ENCODE measurements around the gene MAP3K1. TPM values are rescaled to one million over a fixed set of nuclear protein-coding genes. Genes with fewer than 3 reads are reported as not detected.
"Not testable (repeated sequence)": the region's sequence is repeated elsewhere in the genome, so short reads cannot be mapped to it uniquely, and the experiment has no call there.

MAP3K1 gene
- total RNA-seq, 1 donor from 2014 or later: 10.4 TPM

DNA sequence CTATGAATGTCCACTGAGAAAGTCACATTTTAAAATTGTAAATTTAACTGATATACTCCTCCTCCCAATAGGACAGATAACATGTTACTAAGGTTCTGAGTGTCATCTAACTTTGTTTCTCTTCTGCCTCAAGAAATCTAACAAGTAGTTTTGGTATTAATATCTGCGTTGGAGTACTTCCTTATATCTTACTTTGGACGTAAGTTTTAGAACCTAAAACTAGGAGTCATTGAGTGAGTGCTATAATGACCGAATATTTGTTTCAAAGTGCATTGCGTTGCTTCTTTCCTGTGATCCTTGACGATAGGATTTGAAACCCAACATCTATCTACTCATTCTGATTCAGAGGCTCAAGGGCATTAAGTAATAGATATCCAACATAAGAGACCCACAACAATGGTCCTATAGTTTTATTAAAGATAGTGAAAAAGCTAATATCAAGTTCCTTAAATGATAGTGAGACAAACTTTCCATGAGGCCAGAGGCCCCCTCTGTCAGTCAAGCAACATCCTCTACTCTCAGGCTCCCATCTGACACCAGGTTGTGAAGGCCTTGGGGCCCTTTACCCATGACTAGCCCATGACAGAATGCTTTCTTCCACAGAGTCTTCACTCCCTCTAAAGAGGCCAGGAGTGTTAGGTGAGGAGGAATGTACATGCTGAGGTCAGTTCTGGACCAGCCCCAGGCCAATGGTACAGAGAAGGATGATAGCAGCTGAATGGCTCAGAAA lies 45.3 kb upstream of the MAP3K1 start:
- TF ChIP-seq CTCF (IDR thresholded peaks at IDR 0.05; ENCODE audit: insufficient read depth, low read depth, low read length): no peak
- TF ChIP-seq EZH2 (IDR thresholded peaks at IDR 0.05; ENCODE audit: insufficient read depth, low read length): no peak
- Histone ChIP-seq H3K4me1 (ENCODE audit: insufficient read depth, low read length) (no peaks in the 10 kb centered on the region), H3K4me2 (ENCODE audit: low read length) (no peak overlapping the region), H2AFZ (ENCODE audit: low read depth, low read length) (no peak overlapping the region), H3K27me3 (ENCODE audit: insufficient read depth, low read length) (no peaks in the 10 kb centered on the region), H4K20me1 (ENCODE audit: insufficient read depth, low read length) (no peaks in the 10 kb centered on the region), H3K4me3 (ENCODE audit: insufficient read depth, low read depth, low read length) (no peak overlapping the region), H3K79me2 (ENCODE audit: insufficient read depth, low read length) (no peaks in the 10 kb centered on the region), H3K9me3 (ENCODE audit: insufficient read depth, low read depth, low read length) (no peaks in the 10 kb centered on the region), H3K9ac (ENCODE audit: low read length) (no peak overlapping the region), H3K36me3 (ENCODE audit: insufficient read depth, low read length) (no peaks in the 10 kb centered on the region), H3K27ac (ENCODE audit: low read depth, low read length) (no peak overlapping the region)
- no peak overlapping the region for H3K27ac Mint-ChIP-seq (ENCODE audit: unreplicated experiment)
- no peaks in the 10 kb centered on the region for H3K9me3 Mint-ChIP-seq (ENCODE audit: unreplicated experiment)
- no peak overlapping the region for H3K4me3 Mint-ChIP-seq (ENCODE audit: unreplicated experiment)
- no peak for DNase-seq (ENCODE audit: low read depth)
- H3K27me3 Mint-ChIP-seq (ENCODE audit: low read depth, unreplicated experiment): peaks cover 32% of the 10 kb centered on the region
- no peak for FAIRE-seq
- H3K4me1 Mint-ChIP-seq (ENCODE audit: low read depth, unreplicated experiment): no peaks in the 10 kb centered on the region
- no peaks in the 10 kb centered on the region for H3K36me3 Mint-ChIP-seq (ENCODE audit: low read depth, unreplicated experiment)

- Histone ChIP-seq H3K4me1 (ENCODE audit: insufficient read depth, low read length) (no peaks in the 10 kb centered on the region), H3K4me2 (ENCODE audit: low read length) (no peak overlapping the region), H4K20me1 (ENCODE audit: insufficient read depth, low read length) (no peaks in the 10 kb centered on the region), H3K4me3 (ENCODE audit: insufficient read depth, low read depth, low read length) (no peak overlapping the region), H3K9ac (ENCODE audit: low read length) (no peak overlapping the region), H3K9me3 (ENCODE audit: insufficient read depth, low read depth, low read length) (no peaks in the 10 kb centered on the region), H3K27ac (ENCODE audit: low read depth, low read length) (no peak overlapping the region), H3K27me3 (ENCODE audit: insufficient read depth, low read length) (no peaks in the 10 kb centered on the region), H3K79me2 (ENCODE audit: insufficient read depth, low read length) (no peaks in the 10 kb centered on the region), H3K36me3 (ENCODE audit: insufficient read depth, low read length) (no peaks in the 10 kb centered on the region), H2AFZ (ENCODE audit: low read depth, low read length) (no peak overlapping the region)
- TF ChIP-seq EZH2 (IDR thresholded peaks at IDR 0.05; ENCODE audit: insufficient read depth, low read length): no peak
- no peak for TF ChIP-seq CTCF (IDR thresholded peaks at IDR 0.05; ENCODE audit: insufficient read depth, low read depth, low read length)
- Mint-ChIP-seq H3K27ac (ENCODE audit: unreplicated experiment) (no peak overlapping the region), H3K4me3 (ENCODE audit: unreplicated experiment) (no peak overlapping the region), H3K9me3 (ENCODE audit: unreplicated experiment) (peaks cover 4% of the 10 kb centered on the region), H3K27me3 (ENCODE audit: low read depth, unreplicated experiment) (peaks cover 26% of the 10 kb centered on the region), H3K4me1 (ENCODE audit: low read depth, unreplicated experiment) (no peaks in the 10 kb centered on the region), H3K36me3 (ENCODE audit: low read depth, unreplicated experiment) (no peaks in the 10 kb centered on the region)
- FAIRE-seq (no peak), DNase-seq (ENCODE audit: low read depth) (no peak)
These were observed 42.6 kb upstream of the MAP3K1 start for GRCh38 chr5:56772767-56773166.

GRCh38 chr5:56774957-56775356 lies 40.4 kb upstream of the MAP3K1 start:
- Histone ChIP-seq H3K79me2 (ENCODE audit: insufficient read depth, low read length) (no peaks in the 10 kb centered on the region), H3K27me3 (ENCODE audit: insufficient read depth, low read length) (no peaks in the 10 kb centered on the region), H3K36me3 (ENCODE audit: insufficient read depth, low read length) (no peaks in the 10 kb centered on the region), H2AFZ (ENCODE audit: low read depth, low read length) (no peak overlapping the region), H3K9me3 (ENCODE audit: insufficient read depth, low read depth, low read length) (no peaks in the 10 kb centered on the region), H4K20me1 (ENCODE audit: insufficient read depth, low read length) (no peaks in the 10 kb centered on the region), H3K27ac (ENCODE audit: low read depth, low read length) (no peak overlapping the region), H3K4me2 (ENCODE audit: low read length) (no peak overlapping the region), H3K4me3 (ENCODE audit: insufficient read depth, low read depth, low read length) (no peak overlapping the region), H3K4me1 (ENCODE audit: insufficient read depth, low read length) (no peaks in the 10 kb centered on the region), H3K9ac (ENCODE audit: low read length) (no peak overlapping the region)
- Mint-ChIP-seq H3K4me1 (ENCODE audit: low read depth, unreplicated experiment) (no peaks in the 10 kb centered on the region), H3K9me3 (ENCODE audit: unreplicated experiment) (peaks cover 10% of the 10 kb centered on the region), H3K27me3 (ENCODE audit: low read depth, unreplicated experiment) (peaks cover 18% of the 10 kb centered on the region), H3K36me3 (ENCODE audit: low read depth, unreplicated experiment) (no peaks in the 10 kb centered on the region), H3K4me3 (ENCODE audit: unreplicated experiment) (no peak overlapping the region), H3K27ac (ENCODE audit: unreplicated experiment) (no peak overlapping the region)
- no peak for TF ChIP-seq EZH2 (IDR thresholded peaks at IDR 0.05; ENCODE audit: insufficient read depth, low read length)
- TF ChIP-seq CTCF (IDR thresholded peaks at IDR 0.05; ENCODE audit: insufficient read depth, low read depth, low read length): no peak
- DNase-seq (ENCODE audit: low read depth) (no peak), FAIRE-seq (no peak)

DNA sequence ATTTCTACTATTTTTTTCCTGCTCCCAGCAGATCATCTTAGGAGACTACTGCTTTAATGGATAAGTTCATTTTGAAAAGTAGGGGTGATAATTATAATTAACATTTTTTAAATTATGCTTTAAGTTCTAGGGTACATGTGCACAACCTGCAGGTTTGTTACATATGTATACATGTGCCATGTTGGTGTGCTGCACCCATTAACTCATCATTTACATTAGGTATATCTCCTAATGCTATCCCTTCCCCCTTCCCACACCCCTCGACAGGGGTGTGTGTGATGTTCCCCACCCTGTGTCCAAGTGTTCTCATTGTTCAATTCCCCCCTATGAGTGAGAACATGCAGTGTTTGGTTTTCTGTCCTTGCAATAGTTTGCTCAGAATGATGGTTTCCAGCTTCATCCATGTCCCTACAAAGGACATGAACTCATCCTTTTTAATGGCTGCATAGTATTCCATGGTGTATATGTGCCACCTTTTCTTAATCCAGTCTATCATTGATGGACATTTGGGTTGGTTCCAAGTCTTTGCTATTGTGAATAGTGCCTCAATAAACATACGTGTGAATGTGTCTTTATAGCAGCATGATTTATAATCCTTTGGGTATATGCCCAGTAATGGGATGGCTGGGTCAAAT lies 39.0 kb upstream of the MAP3K1 start:
- H3K9me3 ChIP-seq (ENCODE audit: insufficient read depth, low read depth, low read length); FAIRE-seq; H4K20me1 ChIP-seq (ENCODE audit: insufficient read depth, low read length); H3K27ac Mint-ChIP-seq (ENCODE audit: unreplicated experiment); H3K4me3 Mint-ChIP-seq (ENCODE audit: unreplicated experiment); H3K27me3 Mint-ChIP-seq (ENCODE audit: low read depth, unreplicated experiment); H3K4me3 ChIP-seq (ENCODE audit: insufficient read depth, low read depth, low read length); H3K9ac ChIP-seq (ENCODE audit: low read length); H2AFZ ChIP-seq (ENCODE audit: low read depth, low read length); H3K79me2 ChIP-seq (ENCODE audit: insufficient read depth, low read length); H3K4me2 ChIP-seq (ENCODE audit: low read length); H3K36me3 ChIP-seq (ENCODE audit: insufficient read depth, low read length); H3K4me1 ChIP-seq (ENCODE audit: insufficient read depth, low read length); H3K36me3 Mint-ChIP-seq (ENCODE audit: low read depth, unreplicated experiment); H3K27ac ChIP-seq (ENCODE audit: low read depth, low read length); DNase-seq (ENCODE audit: low read depth); H3K27me3 ChIP-seq (ENCODE audit: insufficient read depth, low read length); H3K4me1 Mint-ChIP-seq (ENCODE audit: low read depth, unreplicated experiment): not testable (repeated sequence)
- peaks cover 19% of the 10 kb centered on the region for H3K9me3 Mint-ChIP-seq (ENCODE audit: unreplicated experiment)

All from astrocyte (in vitro differentiated cells and primary cell).